ENCODE data around the gene MAMLD1. TPM values are rescaled to one million over a fixed set of nuclear protein-coding genes. Genes with fewer than 3 reads are reported as not detected.

Gene MAMLD1
- total RNA-seq, 4 donors from 2014 or later = 2.2 to 7.3 (median 3.9) TPM

DNA sequence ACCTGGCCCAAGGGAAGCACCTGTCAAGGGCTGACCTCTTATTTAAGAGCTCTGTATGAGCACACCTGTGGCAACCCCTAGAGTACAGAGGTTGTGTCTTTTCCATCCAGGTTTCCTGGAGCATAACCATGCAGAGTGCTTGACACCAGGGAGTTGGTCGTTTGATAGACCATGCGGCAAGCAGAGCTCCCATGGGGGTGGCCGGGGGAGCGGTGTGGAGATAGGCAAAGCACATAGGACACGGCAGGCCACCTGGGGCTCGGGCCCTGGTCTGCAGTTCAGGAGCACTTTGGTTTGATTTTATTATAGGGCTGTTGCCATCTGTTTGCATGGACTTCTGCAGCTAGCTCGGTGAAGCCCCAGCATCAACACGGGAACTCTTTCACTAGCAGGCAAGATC is 110.3 kb downstream of the MAMLD1 start:
- H3K9me3 ChIP-seq = no peaks in the 10 kb centered on the region
- no peaks in the 10 kb centered on the region for H3K27me3 ChIP-seq
- H3K36me3 ChIP-seq = peaks cover 0 to 3% of the 10 kb centered on the region in 2 donors
- H3K27ac ChIP-seq = no peak overlapping the region
- no peak for ATAC-seq
- WGBS, 2 donors (ENCODE audit: low coverage in 1 of 2) = 89% methylated on average over 4 of the region's 8 CpGs; no CpG with 5 or more reads in 1 of the 2 donors
- no peaks in the 10 kb centered on the region for H3K4me1 ChIP-seq
- no peak overlapping the region for H3K4me3 ChIP-seq
- no peak for TF ChIP-seq POLR2AphosphoS5 (IDR thresholded peaks at IDR 0.05)
- TF ChIP-seq POLR2A (IDR thresholded peaks at IDR 0.05) = no peak
- no peak for TF ChIP-seq EP300 (IDR thresholded peaks at IDR 0.05)
- TF ChIP-seq, protein P1, sequence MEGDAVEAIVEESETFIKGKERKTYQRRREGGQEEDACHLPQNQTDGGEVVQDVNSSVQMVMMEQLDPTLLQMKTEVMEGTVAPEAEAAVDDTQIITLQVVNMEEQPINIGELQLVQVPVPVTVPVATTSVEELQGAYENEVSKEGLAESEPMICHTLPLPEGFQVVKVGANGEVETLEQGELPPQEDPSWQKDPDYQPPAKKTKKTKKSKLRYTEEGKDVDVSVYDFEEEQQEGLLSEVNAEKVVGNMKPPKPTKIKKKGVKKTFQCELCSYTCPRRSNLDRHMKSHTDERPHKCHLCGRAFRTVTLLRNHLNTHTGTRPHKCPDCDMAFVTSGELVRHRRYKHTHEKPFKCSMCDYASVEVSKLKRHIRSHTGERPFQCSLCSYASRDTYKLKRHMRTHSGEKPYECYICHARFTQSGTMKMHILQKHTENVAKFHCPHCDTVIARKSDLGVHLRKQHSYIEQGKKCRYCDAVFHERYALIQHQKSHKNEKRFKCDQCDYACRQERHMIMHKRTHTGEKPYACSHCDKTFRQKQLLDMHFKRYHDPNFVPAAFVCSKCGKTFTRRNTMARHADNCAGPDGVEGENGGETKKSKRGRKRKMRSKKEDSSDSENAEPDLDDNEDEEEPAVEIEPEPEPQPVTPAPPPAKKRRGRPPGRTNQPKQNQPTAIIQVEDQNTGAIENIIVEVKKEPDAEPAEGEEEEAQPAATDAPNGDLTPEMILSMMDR (IDR thresholded peaks at IDR 0.05) = no peak

DNA sequence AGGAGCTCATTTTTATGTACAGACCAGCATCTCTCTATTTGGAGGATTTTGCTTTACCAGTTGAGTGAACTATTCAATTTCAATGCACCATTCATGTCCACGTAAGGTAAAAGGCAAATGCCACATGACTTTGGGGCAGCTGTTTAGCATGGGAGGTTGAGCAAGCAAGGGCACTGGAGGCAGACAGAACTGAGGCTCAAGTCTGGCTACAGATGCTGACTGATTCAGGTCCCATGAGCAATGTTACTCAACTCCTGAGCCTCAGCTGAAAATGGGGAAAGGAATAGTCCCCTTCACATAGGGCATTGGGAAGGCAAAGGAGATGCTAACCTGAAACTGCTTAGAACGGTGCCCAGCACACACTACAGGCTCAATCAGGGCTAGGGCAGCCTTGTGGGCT is 112.3 kb downstream of the MAMLD1 start:
- no peaks in the 10 kb centered on the region for H3K4me1 ChIP-seq
- no peak overlapping the region for H3K27ac ChIP-seq
- no peak for ATAC-seq
- H3K9me3 ChIP-seq = no peaks in the 10 kb centered on the region
- no peak for TF ChIP-seq POLR2A (IDR thresholded peaks at IDR 0.05)
- TF ChIP-seq POLR2AphosphoS5 (IDR thresholded peaks at IDR 0.05) = no peak
- TF ChIP-seq, protein P1 (IDR thresholded peaks at IDR 0.05) = no peak
- no peak for TF ChIP-seq EP300 (IDR thresholded peaks at IDR 0.05)
- no CpG with 5 or more reads among the region's 2 CpGs for whole genome bisulfite sequencing, 2 donors (ENCODE audit: low coverage in 1 of 2)
- H3K27me3 ChIP-seq = no peaks in the 10 kb centered on the region
- peaks cover 0 to 3% of the 10 kb centered on the region in 2 donors for H3K36me3 ChIP-seq
- no peak overlapping the region for H3K4me3 ChIP-seq

DNA sequence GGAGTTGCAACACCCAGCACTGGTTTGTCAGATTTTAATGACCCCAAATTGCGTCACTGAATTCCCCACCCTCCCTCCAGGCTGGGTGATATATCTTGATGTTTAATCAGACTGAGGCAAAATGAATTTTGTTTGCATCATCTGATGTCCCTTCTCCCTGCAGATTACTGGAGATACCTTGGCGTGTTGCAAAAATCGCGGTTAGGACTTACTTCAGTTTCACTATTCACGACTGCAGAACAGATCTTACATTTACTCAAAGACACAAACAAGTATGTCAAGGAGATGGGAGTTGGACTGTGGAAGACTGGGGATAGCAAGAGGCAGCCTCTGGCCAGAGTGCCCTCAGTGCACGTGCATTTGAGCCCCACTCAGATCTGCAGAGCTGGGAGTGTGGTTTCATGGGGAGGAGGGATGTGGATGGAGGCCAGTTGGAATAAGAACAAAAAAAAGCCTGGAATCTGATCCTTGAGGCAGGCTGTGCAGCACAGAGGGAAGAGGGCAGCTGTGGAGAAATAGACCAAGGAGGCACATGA is 113.1 kb downstream of the MAMLD1 start:
- no peak overlapping the region for H3K27ac ChIP-seq
- H3K36me3 ChIP-seq = peaks cover 0 to 3% of the 10 kb centered on the region in 2 donors
- no peaks in the 10 kb centered on the region for H3K9me3 ChIP-seq
- no peak overlapping the region for H3K4me3 ChIP-seq
- H3K4me1 ChIP-seq = no peaks in the 10 kb centered on the region
- ATAC-seq = no peak
- WGBS, 2 donors (ENCODE audit: low coverage in 1 of 2) = 60 to 100% methylated on average over 1 to 2 of the region's 6 CpGs
- H3K27me3 ChIP-seq = no peaks in the 10 kb centered on the region
- TF ChIP-seq, protein P1 (IDR thresholded peaks at IDR 0.05) = no peak
- no peak for TF ChIP-seq POLR2AphosphoS5 (IDR thresholded peaks at IDR 0.05)

DNA sequence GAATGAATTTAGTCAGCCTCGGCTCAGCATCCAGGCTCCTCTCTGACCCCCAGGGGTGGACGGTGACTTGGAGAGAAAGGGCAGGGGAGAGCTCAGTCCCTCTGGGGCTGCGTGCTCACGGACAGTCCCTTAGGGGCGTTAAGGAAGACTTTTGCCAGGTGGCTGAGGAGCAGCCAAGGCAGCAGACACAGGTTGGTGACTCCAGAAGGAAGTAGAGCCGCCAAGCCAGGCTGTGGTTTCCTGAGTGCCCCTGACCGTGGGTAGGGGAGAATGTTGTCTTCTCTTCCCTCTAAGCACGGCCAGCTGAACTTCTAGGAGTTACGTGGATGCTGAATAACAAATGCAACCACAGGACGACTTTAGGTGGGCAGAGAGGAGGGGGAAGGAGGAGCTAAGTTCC is 114.3 kb downstream of the MAMLD1 start:
- WGBS, 2 donors (ENCODE audit: low coverage in 1 of 2) = 50% methylated on average over 1 of the region's 10 CpGs; no CpG with 5 or more reads in 1 of the 2 donors
- H3K27ac ChIP-seq = no peak overlapping the region
- no peaks in the 10 kb centered on the region for H3K9me3 ChIP-seq

More for the DNA sequence above, 114.3 kb downstream of the MAMLD1 start:
- H3K4me3 ChIP-seq = no peak overlapping the region
- TF ChIP-seq POLR2A (IDR thresholded peaks at IDR 0.05) (no peak), POLR2AphosphoS5 (IDR thresholded peaks at IDR 0.05) (no peak), EP300 (IDR thresholded peaks at IDR 0.05) (no peak)
- TF ChIP-seq, protein P1 (IDR thresholded peaks at IDR 0.05) = no peak
- no peaks in the 10 kb centered on the region for H3K4me1 ChIP-seq
- no peak for ATAC-seq
- peaks cover 0 to 3% of the 10 kb centered on the region in 2 donors for H3K36me3 ChIP-seq
- no peaks in the 10 kb centered on the region for H3K27me3 ChIP-seq

Measured in gastroesophageal sphincter (tissue), 4 donors.